ENCODE measurements around the gene PAX1.

DNA sequence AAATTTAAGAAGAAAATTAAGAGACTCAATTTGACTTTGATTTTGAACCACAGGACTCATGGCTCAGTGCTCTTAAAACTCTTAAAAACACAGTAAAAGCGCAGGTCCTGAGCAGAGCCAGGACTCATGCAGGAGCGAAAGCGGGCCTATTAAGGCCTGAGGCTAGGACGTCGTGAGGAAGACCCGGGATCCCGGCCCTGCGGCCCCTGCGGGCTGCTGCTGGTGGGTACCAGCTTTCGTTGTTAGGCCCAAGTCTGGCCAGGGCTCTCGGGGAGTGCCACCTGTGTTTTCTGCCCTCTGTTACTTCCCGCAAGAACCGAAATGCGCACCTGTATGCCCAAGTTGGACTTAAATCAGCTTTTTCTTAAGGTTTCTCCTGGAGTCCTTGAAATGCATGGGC is 3.4 kb upstream of the PAX1 start:
- TF ChIP-seq CTCF (conservative IDR thresholded peaks at IDR 0.05 in 1 of 2, IDR thresholded peaks at IDR 0.05 in 1 of 2; ENCODE audit: low read depth in 1 of 2, low read length in 2 of 2), result no peak
- no peak for TF ChIP-seq EZH2 (IDR thresholded peaks at IDR 0.05; ENCODE audit: low read length, missing control alignments)
